Measurements from ENCODE around the gene TAF7. TPM values are rescaled to one million over a fixed set of nuclear protein-coding genes. Genes with fewer than 3 reads are reported as not detected.
A peak's percentile ranks its signal among the peaks of the same experiment; 100 is the strongest.

The TAF7 gene
- total RNA-seq, 1 experiment from 2014 or later: 40.9 TPM

GRCh38 chr5:141343953-141344463 is 23.4 kb upstream of the TAF7 start (continued):
- TF ChIP-seq EZH2phosphoT487 (IDR thresholded peaks at IDR 0.05; ENCODE audit: borderline replicate concordance): no peak
- TF ChIP-seq ZNF274 (IDR thresholded peaks at IDR 0.05; ENCODE audit: low read depth, low read length): no peak

DNA sequence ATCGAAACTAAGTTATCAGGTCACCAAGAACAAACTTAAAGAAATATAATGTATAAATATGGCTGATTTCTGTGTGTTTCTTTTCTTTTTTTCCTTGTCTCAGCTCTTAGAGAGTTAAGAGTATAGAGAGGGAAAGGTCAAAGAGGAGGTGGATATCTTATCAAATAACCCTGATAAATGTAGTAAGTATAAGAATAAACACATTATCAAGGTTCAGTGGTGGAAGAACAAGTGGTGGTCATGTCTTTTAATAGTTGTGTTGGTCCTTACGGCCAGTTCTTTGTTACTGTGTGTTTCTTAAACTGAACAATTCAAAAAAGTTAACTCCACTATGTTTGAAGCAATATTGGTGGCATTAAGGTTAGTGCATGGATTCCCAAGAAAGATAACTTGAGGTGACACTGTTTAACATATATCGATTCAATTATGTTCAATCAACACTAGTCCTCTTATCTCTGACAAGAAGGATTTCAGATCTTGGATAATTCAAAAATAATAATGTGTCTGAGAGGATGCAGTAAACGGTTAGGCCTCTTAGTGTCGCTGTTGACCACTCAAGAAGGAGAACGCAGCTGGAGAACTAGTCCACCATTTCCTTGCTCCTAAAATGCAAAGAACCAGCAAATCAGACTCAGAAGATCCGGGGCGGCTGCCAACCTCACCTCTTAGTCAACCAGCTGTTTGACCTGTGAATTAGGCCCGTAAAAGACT is 22.8 kb upstream of the TAF7 start, which contains the start of gene PCDHGA3:
PCDHGA3 (plus strand) TSS at position 588 of the 711 bp plus-strand sequence. CDS start 205 bp downstream, outside the sequence.
- ATAC-seq (no peak), DNase-seq (ENCODE audit: low read depth, low spot score) (no peak)
- ChIA-PET RAD21 (ENCODE audit: low non-redundant PET in 1 of 2, low total read pairs in 2 of 2, uncharacterized antibody in 2 of 2, unreplicated experiment in 2 of 2) (no interaction called here), POLR2A (no interaction called here), CTCF (no interaction called here)
- Histone ChIP-seq H2AFZ (ENCODE audit: low read depth, low read length, poor library complexity, severe bottlenecking) (no peak within 1 kb of the TSS), H3K36me3 (ENCODE audit: control insufficient read depth in 1 of 2, insufficient read depth in 2 of 2, low read length in 2 of 2) (no peaks in the 10 kb centered on the region), H3K4me3 (replicated peaks in 1 of 2; ENCODE audit: low read depth in 1 of 2, low read length in 2 of 2) (no peak within 1 kb of the TSS), H3K27ac (ENCODE audit: low read depth, low read length) (no peak within 1 kb of the TSS), H3K79me2 (ENCODE audit: insufficient read depth, low read length) (no peaks in the 10 kb centered on the region), H3K4me2 (ENCODE audit: low read length) (no peak within 1 kb of the TSS), H3K9me2 (ENCODE audit: insufficient read depth) (no peaks in the 10 kb centered on the region), H3K9me3 (ENCODE audit: control insufficient read depth in 1 of 2, insufficient read depth in 1 of 2, low read depth in 1 of 2, low read length in 2 of 2) (peaks cover 4% of the 10 kb centered on the region in 2 experiments; a peak in 2 of 4 replicates), H3K4me1 (ENCODE audit: control insufficient read depth in 1 of 2, insufficient read depth in 2 of 2, low read length in 2 of 2) (no peaks in the 10 kb centered on the region), H4K20me1 (ENCODE audit: insufficient read depth) (no peaks in the 10 kb centered on the region), H3K27me3 (ENCODE audit: insufficient read depth, low read length) (no peaks in the 10 kb centered on the region), H3K9ac (ENCODE audit: low read length) (no peak within 1 kb of the TSS)
- BruUV-seq (replicated peaks): no TSS peak
- TF ChIP-seq EZH2 (IDR thresholded peaks at IDR 0.05) (no peak), CTCF (IDR thresholded peaks at IDR 0.05 in 2 of 3, conservative IDR thresholded peaks at IDR 0.05 in 1 of 3; ENCODE audit: borderline replicate concordance in 1 of 3, insufficient read depth in 1 of 3, low read depth in 2 of 3, low read length in 2 of 3) (peak in 2 of 3 experiments; percentile 15 to 31; a peak in 2 of 6 replicates), RAD21 (IDR thresholded peaks at IDR 0.05; ENCODE audit: low read depth) (peak; percentile 19; the same call in 1 of the 2 replicates)
- intact Hi-C loops (cut with micrococcal nuclease): no loop called here
